GM21515 (cell line): ENCODE results near the gene EHD4.

Experiments
- ATAC-seq: cut with Tn5 transposase; IDR thresholded peaks from one replicate; pipeline ENCODE4 v1.9.1; 2021; ENCODE audit not compliant: unreplicated experiment

Gene EHD4

DNA sequence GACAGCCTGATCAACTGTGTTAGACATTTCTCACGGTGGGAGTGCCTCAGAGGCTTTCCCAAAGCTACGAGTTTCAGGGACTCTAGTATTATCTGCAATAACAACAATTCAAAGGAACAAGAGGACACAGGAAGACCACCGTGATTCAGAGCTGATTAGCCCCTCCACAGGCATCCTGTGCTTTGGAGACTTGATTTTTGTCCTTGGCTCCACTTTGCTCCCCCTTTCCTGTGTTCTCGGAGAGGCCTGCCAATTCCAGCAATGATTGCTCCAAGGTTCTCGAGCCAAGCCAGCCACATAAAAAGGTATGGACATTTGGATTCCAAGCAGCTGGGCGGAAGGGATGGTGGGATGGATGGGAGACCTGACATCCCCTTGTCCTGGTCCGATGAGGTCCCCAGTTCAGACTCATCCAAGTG, 14.3 kb downstream of the EHD4 start:
- ATAC-seq: no peak

- no peak for ATAC-seq
Observed at GRCh38 chr15:41957021-41957897, 15.1 kb downstream of the EHD4 start.

- ATAC-seq: no peak
Observed at GRCh38 chr15:41955807-41956525, 16.4 kb downstream of the EHD4 start.

- ATAC-seq: no peak
Observed at GRCh38 chr15:41955100-41955499, 17.3 kb downstream of the EHD4 start.

GRCh38 chr15:41954036-41954435, 18.3 kb downstream of the EHD4 start:
- ATAC-seq: no peak

DNA sequence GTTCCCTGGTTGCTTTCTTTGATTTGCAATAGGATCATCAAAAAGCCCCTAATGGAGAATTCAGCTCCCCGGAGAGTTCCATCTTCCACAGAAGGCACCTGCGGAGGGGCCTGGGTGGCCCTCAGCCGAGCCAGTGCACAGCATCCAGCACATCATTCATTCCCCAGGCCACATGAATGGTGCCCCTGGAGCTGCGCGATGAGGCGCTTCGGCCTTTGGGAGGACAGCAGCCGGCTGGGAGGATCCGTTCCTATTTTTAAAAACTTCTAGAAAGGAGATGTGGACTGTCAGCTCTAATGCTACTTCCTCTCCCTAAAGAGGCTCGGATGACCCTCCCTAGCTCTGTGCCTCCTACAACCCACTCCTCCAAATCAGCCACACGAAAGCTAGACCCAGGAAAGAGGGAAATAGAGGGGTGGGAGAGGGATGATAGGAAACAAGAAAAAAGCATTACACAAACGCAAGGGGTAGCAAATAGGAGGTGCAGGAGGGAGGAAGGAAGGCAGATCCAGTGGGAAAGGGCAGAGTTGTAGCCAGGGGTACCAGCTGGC, 20.3 kb downstream of the EHD4 start:
- ATAC-seq: no peak

DNA sequence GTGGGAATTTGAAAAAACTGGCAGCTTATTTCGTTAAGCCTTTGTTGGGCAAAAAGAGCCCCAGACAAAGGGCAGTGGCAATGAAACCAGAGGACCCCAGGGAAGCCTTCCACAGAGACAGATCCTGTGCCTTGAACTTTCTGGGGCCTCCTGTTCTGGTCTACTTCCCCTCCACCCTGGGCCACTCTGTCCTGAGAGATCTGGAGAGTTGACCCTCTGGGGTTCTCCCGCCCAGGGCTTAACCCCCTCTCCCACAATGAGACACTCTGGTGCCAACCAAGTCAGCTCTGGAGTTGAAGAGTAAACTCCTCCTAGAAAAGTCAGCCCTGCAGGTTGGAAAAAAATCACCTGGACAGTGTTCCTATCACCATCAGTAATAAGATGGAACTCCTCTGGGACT, 20.8 kb downstream of the EHD4 start:
- ATAC-seq: no peak

- no peak for ATAC-seq
Observed at GRCh38 chr15:41950489-41950888, 21.9 kb downstream of the EHD4 start.

- no peak for ATAC-seq
Observed at GRCh38 chr15:41950127-41950483, 22.3 kb downstream of the EHD4 start.

- ATAC-seq: no peak
Observed at GRCh38 chr15:41949401-41950126, 22.8 kb downstream of the EHD4 start.

- no peak for ATAC-seq
Observed at GRCh38 chr15:41948490-41948889, 23.9 kb downstream of the EHD4 start.

GRCh38 chr15:41946970-41947369, 25.4 kb downstream of the EHD4 start:
- no peak for ATAC-seq

GRCh38 chr15:41945731-41946130, 26.6 kb downstream of the EHD4 start:
- ATAC-seq: no peak

GRCh38 chr15:41945221-41945620, 27.1 kb downstream of the EHD4 start:
- no peak for ATAC-seq

DNA sequence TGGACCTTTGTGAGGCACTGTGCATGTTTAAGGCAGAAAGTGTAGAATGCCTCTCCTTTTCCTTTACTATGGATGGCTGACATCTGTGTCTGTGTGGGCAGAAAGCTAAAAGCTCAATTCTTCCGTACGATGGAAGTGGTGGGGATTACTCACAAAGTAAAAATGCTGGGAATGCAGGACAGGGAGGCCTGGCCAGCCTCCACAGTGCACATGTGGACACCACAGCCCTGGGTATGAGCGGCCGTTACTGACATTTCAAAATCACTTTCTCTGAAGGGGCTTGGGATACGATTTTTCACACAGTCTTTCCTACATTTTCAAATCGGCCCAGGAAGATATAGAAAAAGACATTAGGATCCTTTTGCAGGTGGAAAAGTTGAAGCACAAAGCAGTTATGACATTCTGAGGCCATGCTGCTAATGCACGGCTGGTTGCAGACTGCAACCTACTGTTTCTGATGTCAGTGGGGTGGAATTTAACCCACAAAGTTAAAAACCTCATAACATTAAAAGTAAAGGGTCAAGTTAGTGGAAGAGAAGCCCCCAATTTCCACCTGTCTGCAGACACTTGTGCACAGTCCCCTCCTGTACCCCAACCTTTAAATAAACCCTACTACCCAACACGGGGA, 27.9 kb downstream of the EHD4 start:
- ATAC-seq: no peak

GRCh38 chr15:41943543-41944312, 28.6 kb downstream of the EHD4 start:
- ATAC-seq: no peak

- no peak for ATAC-seq
Observed at GRCh38 chr15:41942886-41943285, 29.5 kb downstream of the EHD4 start.

DNA sequence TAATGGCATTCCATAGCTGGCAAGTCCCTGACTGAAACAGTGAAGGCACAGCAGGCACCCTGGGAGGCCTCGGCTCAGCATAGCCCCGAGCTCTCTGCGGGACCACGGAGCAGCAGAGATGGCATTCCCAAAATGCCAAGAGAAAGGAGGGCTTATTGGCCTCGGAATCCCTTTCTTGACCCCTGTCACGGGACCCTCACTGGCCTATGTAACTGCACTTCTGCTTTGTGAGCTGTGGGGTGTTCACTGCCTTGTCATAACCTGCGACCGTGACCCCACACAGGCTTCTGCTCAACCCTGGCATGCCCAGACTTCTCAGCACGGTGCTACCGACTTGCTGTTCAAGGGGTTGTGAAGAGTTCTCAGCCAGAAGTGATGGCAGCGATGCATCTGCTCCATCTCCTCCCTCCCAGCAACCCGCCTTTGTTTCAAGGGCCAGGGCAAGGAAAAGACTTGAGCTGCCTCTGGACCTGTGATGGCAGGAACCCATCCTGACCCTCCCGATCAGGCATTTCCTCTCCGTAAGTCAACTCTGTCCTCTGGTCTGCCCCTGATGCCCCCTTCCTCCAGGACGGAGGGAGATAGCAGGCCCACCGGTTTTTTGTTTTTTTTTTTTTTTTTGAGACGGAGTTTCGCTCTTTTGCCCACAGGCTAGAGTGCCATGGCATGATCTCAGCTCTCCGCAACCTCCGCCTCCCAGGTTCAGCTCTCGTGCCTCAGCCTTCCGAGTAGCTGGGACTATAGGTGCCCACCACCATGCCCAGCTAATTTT, 30.5 kb downstream of the EHD4 start:
- no peak for ATAC-seq

DNA sequence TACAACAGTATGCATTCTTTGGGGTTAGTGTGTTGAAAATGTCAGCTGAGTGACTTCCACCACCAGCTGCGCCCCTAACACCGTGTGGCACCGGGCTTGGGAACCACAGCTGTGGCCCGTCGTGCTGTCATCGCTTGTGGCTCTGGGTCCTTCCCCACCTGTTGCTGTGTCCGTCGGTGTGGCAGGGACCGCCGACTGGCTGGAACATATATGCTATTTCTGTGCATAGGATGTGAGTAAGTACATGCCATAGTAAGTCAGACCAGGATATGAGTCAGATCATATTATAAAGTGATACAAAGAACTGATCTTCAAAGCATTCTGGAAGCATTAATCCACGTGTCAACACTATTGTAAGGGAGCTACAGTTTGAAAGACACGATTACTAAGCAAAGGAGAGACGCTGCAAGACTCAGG, 31.9 kb downstream of the EHD4 start:
- no peak for ATAC-seq
